Mesenteric fat pad (tissue), 1 donor: Measurements from ENCODE around the gene DOCK9. TPM values are rescaled to one million over a fixed set of nuclear protein-coding genes. Genes with fewer than 3 reads are reported as not detected.

Experiments
- DNase-seq: peaks from one replicate; pipeline ENCODE4 v3.0.0-alpha.2; 2020; ENCODE audit warnings: low spot score
- total RNA-seq: library from RNA; stranded (reverse); fragmentation: NEBNext Ultra II Directional; extraction: Animal tissue kit (Norgen Biotek cat#: 25700); gene quantifications from one replicate; pipeline ENCODE4 v1.2.1, GENCODE V29; 2021
- donor health status: DM: yes; HTN: yes; CAD: no.

DOCK9 gene
- total RNA-seq, 1 donor from 2014 or later: 127 TPM

DNA sequence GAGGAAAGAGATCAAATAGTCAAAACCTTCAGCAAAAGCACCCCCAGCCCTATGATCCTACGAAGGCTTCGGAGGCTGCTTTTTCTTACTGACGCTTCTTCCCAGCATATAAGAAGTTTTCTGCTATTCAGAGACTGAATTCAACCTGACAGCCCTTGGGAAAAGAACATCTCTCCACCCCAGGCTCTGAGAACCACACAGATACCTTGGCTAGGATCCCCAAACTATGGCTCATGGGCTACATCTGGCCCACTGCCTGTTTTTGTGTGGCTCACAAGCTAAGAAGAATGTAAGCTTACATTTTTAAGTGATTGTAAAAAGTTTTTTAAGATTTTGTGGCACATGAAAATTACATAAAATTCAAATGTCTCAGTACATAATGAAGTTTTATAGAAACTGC lies 228.4 kb downstream of the DOCK9 start:
- DNase-seq: no peak

DNA sequence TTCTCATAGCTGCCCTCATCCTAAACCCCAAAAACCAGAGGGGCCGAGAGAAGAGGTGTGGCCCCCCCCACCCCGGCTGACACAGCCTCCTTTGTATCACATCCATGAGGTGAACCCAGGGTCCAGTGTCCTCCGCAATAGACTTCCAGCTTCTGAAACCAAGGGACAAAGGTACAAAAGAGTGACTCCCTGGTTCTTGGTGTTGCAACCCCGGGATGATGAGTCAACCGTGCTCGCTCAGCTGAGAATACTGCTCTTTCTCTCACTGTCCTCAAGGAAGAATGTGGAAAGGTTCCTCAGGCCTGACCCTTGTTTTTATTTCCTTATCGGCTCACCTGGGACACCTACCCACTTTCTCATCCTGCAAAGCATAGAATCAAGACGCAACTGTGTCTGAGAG lies 230.9 kb downstream of the DOCK9 start:
- no peak for DNase-seq

Other genes with a start within 250 kb of the DOCK9 start
- gene SLC15A1, start 225.4 kb downstream of the DOCK9 start, total RNA-seq: 0.45 TPM
- gene UBAC2, start 222.8 kb upstream of the DOCK9 start, total RNA-seq: 49.3 TPM